PFSK-1 (cell line): ENCODE results near the gene TRMT2B.

Source experiments
- FOXP2 ChIP-seq: optimal IDR thresholded peaks from 2 replicates; pipeline ENCODE3; 2011; ENCODE audit warnings: borderline replicate concordance, control low read depth, inconsistent platforms; ENCODE audit not compliant: insufficient read depth; ENCODE audit errors: extremely low read length, extremely low read depth
- POLR2AphosphoS5 ChIP-seq: IDR thresholded peaks from 2 replicates; pipeline ENCODE4 v1.6.1; 2012; ENCODE audit warnings: low read depth, mild to moderate bottlenecking, control low read depth, low read length, moderate library complexity
- SIN3A ChIP-seq: IDR thresholded peaks from 2 replicates; pipeline ENCODE4 v1.6.1; 2012; ENCODE audit warnings: mild to moderate bottlenecking, low read length, moderate library complexity, borderline replicate concordance; ENCODE audit not compliant: insufficient read depth
- TAF1 ChIP-seq: IDR thresholded peaks from 2 replicates; pipeline ENCODE4 v1.6.1; 2012; ENCODE audit warnings: low read length, control low read depth, borderline replicate concordance; ENCODE audit not compliant: insufficient read depth
- TF ChIP-seq, protein P1 (sequence below), 2 experiments: IDR thresholded peaks; 2 replicates each; pipeline versions ENCODE4 v1.6.1 to v1.8.0; 2011 to 2012; ENCODE audit warnings: low read depth in 2 of 2, low read length in 2 of 2, control low read depth in 1 of 2, inconsistent platforms in 1 of 2, mild to moderate bottlenecking in 1 of 2, moderate library complexity in 1 of 2; ENCODE audit not compliant: insufficient read depth in 1 of 2

Gene TRMT2B

DNA sequence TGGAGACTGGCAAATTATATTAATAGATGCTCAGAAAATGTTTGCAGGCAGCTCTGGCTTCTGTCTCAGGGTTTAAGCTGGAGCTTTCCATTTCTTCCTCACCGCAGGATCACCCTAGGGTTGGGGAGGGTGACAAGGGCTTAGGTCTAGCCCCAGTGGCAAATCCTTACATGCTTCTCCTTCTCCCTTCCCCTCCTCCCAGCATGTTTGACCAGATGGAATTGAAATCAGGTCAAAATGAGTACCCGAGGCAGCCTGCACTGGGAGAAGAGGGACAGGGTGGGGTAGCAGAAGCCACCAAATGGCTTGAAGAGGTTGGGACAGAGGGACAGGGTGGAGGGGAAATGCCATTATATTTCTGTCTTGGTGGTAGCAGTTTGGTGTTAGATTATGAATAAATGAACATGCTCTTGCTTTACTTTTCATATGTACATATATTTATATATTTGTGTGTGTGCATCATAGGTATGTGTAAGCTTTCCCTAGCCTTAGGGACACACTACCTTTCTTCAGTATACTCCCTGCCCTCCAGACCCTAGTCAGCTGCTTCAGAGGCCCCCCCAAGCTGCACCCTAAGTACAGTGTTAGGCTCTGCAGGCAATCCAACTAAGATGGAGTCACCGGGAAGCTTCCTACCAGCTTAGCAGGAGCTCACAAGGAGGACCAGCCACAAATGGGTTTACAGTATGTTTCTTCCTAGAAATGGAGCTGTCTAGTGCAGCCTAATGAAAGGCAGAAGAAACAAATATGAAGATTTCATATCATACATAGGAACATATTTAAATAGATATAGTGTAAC, 28.6 kb upstream of the TRMT2B start:
- TF ChIP-seq FOXP2 = no peak

DNA sequence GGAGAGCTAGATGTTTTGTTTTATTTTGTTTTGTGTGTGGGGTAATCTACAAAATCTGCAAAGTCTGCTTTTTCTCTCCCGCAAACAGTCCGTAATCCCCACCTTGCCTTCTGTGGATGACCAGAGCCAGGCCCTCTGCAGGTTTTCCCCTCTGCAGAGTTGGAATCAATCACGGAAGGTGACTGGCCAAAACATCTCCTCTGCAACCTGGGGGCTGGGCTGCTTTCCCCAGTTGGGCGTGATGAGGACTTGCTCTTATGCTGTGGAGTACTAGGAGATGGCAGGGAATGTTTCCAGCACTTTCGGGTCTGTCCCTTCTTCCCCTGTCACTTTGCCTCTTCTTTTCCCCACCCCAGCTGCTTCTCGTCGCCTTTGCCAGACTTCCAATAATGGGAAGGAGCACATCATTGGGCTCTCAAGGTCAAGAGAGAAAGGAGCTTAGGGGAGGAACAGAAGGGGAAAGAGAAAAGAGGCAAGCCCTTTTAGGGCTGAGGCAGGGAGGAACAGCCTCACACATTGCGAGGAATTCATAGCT, 27.9 kb upstream of the TRMT2B start:
- no peak for TF ChIP-seq POLR2AphosphoS5
- TF ChIP-seq TAF1 = no peak
- TF ChIP-seq, protein P1, sequence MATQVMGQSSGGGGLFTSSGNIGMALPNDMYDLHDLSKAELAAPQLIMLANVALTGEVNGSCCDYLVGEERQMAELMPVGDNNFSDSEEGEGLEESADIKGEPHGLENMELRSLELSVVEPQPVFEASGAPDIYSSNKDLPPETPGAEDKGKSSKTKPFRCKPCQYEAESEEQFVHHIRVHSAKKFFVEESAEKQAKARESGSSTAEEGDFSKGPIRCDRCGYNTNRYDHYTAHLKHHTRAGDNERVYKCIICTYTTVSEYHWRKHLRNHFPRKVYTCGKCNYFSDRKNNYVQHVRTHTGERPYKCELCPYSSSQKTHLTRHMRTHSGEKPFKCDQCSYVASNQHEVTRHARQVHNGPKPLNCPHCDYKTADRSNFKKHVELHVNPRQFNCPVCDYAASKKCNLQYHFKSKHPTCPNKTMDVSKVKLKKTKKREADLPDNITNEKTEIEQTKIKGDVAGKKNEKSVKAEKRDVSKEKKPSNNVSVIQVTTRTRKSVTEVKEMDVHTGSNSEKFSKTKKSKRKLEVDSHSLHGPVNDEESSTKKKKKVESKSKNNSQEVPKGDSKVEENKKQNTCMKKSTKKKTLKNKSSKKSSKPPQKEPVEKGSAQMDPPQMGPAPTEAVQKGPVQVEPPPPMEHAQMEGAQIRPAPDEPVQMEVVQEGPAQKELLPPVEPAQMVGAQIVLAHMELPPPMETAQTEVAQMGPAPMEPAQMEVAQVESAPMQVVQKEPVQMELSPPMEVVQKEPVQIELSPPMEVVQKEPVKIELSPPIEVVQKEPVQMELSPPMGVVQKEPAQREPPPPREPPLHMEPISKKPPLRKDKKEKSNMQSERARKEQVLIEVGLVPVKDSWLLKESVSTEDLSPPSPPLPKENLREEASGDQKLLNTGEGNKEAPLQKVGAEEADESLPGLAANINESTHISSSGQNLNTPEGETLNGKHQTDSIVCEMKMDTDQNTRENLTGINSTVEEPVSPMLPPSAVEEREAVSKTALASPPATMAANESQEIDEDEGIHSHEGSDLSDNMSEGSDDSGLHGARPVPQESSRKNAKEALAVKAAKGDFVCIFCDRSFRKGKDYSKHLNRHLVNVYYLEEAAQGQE (IDR thresholded peaks at IDR 0.05; ENCODE audit: insufficient read depth in 1 of 2, low read depth in 2 of 2, low read length in 2 of 2) = no peak
- no peak for TF ChIP-seq SIN3A
- no peak for TF ChIP-seq FOXP2

DNA sequence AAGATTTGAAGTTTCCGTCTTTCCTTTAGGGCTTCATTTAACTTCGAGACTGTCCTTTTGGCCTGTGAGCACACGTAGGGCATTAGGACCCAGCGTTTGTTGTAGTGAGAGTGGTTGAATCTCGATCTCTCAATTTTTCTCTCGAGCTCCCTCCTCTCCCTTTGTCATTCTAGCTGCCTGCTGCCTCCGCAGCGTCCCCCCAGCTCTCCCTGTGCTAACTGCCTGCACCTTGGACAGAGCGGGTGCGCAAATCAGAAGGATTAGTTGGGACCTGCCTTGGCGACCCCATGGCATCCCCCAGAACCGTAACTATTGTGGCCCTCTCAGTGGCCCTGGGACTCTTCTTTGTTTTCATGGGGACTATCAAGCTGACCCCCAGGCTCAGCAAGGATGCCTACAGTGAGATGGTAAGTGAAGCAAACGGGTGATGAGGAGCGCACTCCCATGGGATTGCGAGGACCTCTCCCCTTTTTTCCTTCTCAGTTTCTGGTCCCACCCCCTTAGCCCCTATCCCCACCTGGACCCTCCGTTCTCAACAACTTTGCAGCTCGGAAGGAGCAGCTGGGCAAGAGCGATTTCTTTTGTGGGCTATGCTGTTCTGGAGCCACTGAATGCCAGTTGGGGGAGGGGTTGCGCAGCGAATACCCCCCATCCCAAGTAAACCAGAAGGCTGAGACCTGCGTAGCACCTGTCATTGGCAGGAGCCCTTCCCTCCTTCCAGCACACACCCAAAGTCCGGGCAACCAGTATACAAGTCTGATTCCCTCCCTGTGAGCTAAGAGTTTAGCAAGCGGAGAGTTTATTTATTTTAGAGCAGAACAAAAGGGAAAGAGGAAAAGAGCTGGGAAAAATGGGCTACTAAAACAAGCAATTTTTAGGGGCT, 27.0 kb upstream of the TRMT2B start, which contains the start of gene TMEM35A:
Gene TMEM35A, plus strand, starts transcription at position 164 of the 883 bp plus-strand sequence. Its CDS starts 124 bp downstream, at position 288.
- no peak for TF ChIP-seq FOXP2
- no peak for TF ChIP-seq POLR2AphosphoS5
- TF ChIP-seq, protein P1 (IDR thresholded peaks at IDR 0.05; ENCODE audit: insufficient read depth in 1 of 2, low read depth in 2 of 2, low read length in 2 of 2) = no peak
- TF ChIP-seq SIN3A = no peak
- TF ChIP-seq TAF1 = no peak

DNA sequence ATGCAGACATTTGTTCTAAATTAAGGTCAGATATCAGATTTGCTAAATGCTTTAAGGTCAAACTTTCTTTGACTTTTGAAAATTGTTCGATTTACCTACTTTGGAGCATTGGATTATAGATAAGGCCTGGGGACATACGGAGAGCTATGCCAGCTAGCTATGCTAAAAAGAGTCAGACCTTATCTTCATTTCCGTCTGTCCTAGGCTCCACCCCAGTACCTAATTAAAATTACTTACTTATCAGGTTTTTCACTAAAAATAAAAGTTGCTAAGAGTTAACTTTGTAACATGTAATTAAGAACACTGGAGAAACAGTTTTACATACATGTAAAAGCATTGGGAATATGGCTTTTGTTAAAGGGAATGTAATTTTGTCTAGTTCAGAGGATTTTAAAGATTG, 19.7 kb upstream of the TRMT2B start:
- TF ChIP-seq POLR2AphosphoS5 (no peak), SIN3A (no peak), FOXP2 (no peak), TAF1 (no peak)
- TF ChIP-seq, protein P1 (IDR thresholded peaks at IDR 0.05; ENCODE audit: insufficient read depth in 1 of 2, low read depth in 2 of 2, low read length in 2 of 2) = no peak

DNA sequence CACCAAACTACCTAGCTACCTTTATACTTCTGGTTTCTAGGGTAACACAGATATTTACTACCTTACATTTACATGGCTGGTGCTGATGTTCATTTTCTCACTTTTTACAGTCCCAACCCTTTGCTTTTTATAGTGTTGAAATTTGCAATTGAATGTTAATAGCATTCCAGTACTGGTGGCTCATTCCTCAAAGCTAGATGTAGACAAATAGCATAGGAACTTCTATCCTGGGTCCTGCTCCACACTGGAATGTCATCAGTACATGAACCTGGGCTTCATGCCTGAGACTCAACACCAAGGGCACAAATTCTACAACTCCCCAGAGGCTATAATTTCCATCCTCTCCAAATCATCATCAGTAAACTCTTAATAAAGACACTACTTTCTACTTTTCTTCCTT, 10.3 kb upstream of the TRMT2B start:
- no peak for TF ChIP-seq TAF1
- no peak for TF ChIP-seq POLR2AphosphoS5
- TF ChIP-seq, protein P1 (IDR thresholded peaks at IDR 0.05; ENCODE audit: insufficient read depth in 1 of 2, low read depth in 2 of 2, low read length in 2 of 2) = no peak
- no peak for TF ChIP-seq FOXP2
- no peak for TF ChIP-seq SIN3A
